K562 (cell line): Measurements from ENCODE around the gene METTL25B. TPM values are rescaled to one million over a fixed set of nuclear protein-coding genes. Genes with fewer than 3 reads are reported as not detected.

ENCODE experiments used
- ARNT ChIP-seq, 2 experiments: fragments of 450-650 bp; IDR thresholded peaks; 2 replicates each; pipeline ENCODE4 v1.6.1; 2016; ENCODE audit warnings: mild to moderate bottlenecking in 1 of 2
- ELF4 ChIP-seq: fragments of 450-650 bp; formaldehyde crosslinking; IDR thresholded peaks from 2 replicates; pipeline ENCODE4 v1.4.0; 2022; ENCODE audit warnings: missing genetic modification characterization
- ETS1 ChIP-seq: conservative IDR thresholded peaks from 2 replicates; pipeline ENCODE4 v1.6.1; 2011; ENCODE audit warnings: low read depth, mild to moderate bottlenecking, low read length; ENCODE audit not compliant: control insufficient read depth
- FOXA3 ChIP-seq, 2 experiments: fragments of 450-650 bp in 1 of 2; sonication (generic) in 1 of 2; formaldehyde crosslinking; IDR thresholded peaks in 1 of 2; conservative IDR thresholded peaks in 1 of 2; 2 replicates each; pipeline versions ENCODE4 v1.4.0 to v1.8.0; 2020 to 2022; ENCODE audit warnings: mild to moderate bottlenecking in 2 of 2, missing genetic modification reagents in 1 of 2
- FOXM1 ChIP-seq, 2 experiments: fragments of 450-650 bp in 1 of 2; sonication (generic) in 1 of 2; formaldehyde crosslinking in 1 of 2; IDR thresholded peaks; 2 replicates each; pipeline versions ENCODE4 v1.6.1 to v1.9.0; 2017 to 2022; ENCODE audit warnings: low read depth in 2 of 2, mild to moderate bottlenecking in 2 of 2, missing genetic modification reagents in 1 of 2, moderate library complexity in 1 of 2
- GATAD2B ChIP-seq: fragments of 450-650 bp; IDR thresholded peaks from 2 replicates; pipeline ENCODE4 v1.6.1; 2017; ENCODE audit warnings: mild to moderate bottlenecking, borderline replicate concordance
- HDAC6 ChIP-seq: IDR thresholded peaks from 2 replicates; pipeline ENCODE4 v1.6.1; 2012; ENCODE audit warnings: low read depth, mild to moderate bottlenecking, control low read depth, inconsistent platforms, low read length, moderate library complexity
- ILK ChIP-seq: fragments of 450-650 bp; IDR thresholded peaks from 2 replicates; pipeline ENCODE4 v1.6.1; 2016; ENCODE audit warnings: missing genetic modification characterization, low read depth, mild to moderate bottlenecking, missing compliant biosample characterization, moderate library complexity, borderline replicate concordance
- KDM4B ChIP-seq, 2 experiments: fragments of 450-650 bp in 1 of 2; sonication (generic) in 1 of 2; IDR thresholded peaks; 2 replicates each; pipeline ENCODE4 v1.6.1; 2016 to 2017; ENCODE audit warnings: borderline replicate concordance in 2 of 2, antibody characterized with exemption in 1 of 2, low read depth in 1 of 2, mild to moderate bottlenecking in 1 of 2
- KLF16 ChIP-seq: IDR thresholded peaks from 2 replicates; pipeline ENCODE4 v1.6.1; 2016; ENCODE audit warnings: antibody characterized with exemption
- MECOM ChIP-seq: fragments of 250-450 bp; sonication (Bioruptor Pico); IDR thresholded peaks from 2 replicates; pipeline ENCODE4 v1.8.0; 2022; ENCODE audit warnings: inconsistent platforms
- MED1 ChIP-seq: sonication (generic); formaldehyde crosslinking; IDR thresholded peaks from 2 replicates; pipeline ENCODE4 v1.8.1; 2023; ENCODE audit warnings: missing genetic modification reagents, borderline replicate concordance
- NCOA2 ChIP-seq, 2 experiments: fragments of 450-650 bp; IDR thresholded peaks; 2 replicates each; pipeline ENCODE4 v1.6.1; 2018; ENCODE audit warnings: mild to moderate bottlenecking in 2 of 2, moderate library complexity in 1 of 2; ENCODE audit not compliant: partially characterized antibody in 2 of 2
- PHB ChIP-seq: fragments of 250-450 bp; sonication (Bioruptor Pico); IDR thresholded peaks from 2 replicates; pipeline ENCODE4 v1.5.0; 2021
- PRMT5 ChIP-seq: sonication (generic); formaldehyde crosslinking; IDR thresholded peaks from 2 replicates; pipeline ENCODE4 v1.5.0; 2020; ENCODE audit warnings: missing genetic modification reagents
- SMARCE1 ChIP-seq: fragments of 450-650 bp; IDR thresholded peaks from 2 replicates; pipeline ENCODE4 v1.7.1; 2016; ENCODE audit warnings: mild to moderate bottlenecking
- SNRNP70 ChIP-seq: fragments of 200-400 bp; formaldehyde crosslinking; optimal IDR thresholded peaks from 2 replicates; pipeline ENCODE3; 2017; ENCODE audit warnings: low read depth, low read length
- STAG1 ChIP-seq: sonication (generic); formaldehyde crosslinking; IDR thresholded peaks from 2 replicates; pipeline ENCODE4 v1.5.0; 2020; ENCODE audit warnings: missing genetic modification reagents, borderline replicate concordance
- SUPT5H ChIP-seq: fragments of 450-650 bp; IDR thresholded peaks from 2 replicates; pipeline ENCODE4 v1.6.1; 2016
- TAF9B ChIP-seq: fragments of 450-650 bp; IDR thresholded peaks from 2 replicates; pipeline ENCODE4 v1.6.1; 2018; ENCODE audit warnings: mild to moderate bottlenecking; ENCODE audit not compliant: partially characterized antibody
- ZNF347 ChIP-seq: fragments of 450-650 bp; formaldehyde crosslinking; IDR thresholded peaks from 2 replicates; pipeline ENCODE4 v1.4.0; 2020; ENCODE audit warnings: low read depth, mild to moderate bottlenecking, moderate library complexity
- ZNF644 ChIP-seq: fragments of 200-800 bp; sonication (Bioruptor generic); IDR thresholded peaks from 2 replicates; pipeline ENCODE4 v1.6.1; 2016; ENCODE audit warnings: low read depth, missing genetic modification characterization, missing compliant biosample characterization
- polyA plus RNA-seq, 8 experiments: library from polyadenylated mRNA; depleted of rRNA in 4 of 8; stranded (reverse) in 5 of 8; unstranded in 3 of 8; fragments of >200 nt; fragmentation: Nextera tagmentation in 2 of 8; fragmentation: Illumina TruSeq in 1 of 8; extraction: Ambion mirVana in 2 of 8; extraction: Trizol in 1 of 8; gene quantifications; 2 replicates each; pipeline versions ENCODE4 v1.2.1 to v1.2.3, GENCODE V29; 2011 to 2014; ENCODE audit warnings: inconsistent platforms in 1 of 8, missing spikeins in 1 of 8
- total RNA-seq, 7 experiments: library from RNA; depleted of rRNA in 6 of 7; stranded (reverse); fragments of >200 nt in 6 of 7; fragmentation: Illumina TruSeq in 2 of 7; extraction: Trizol in 2 of 7; gene quantifications; 2 replicates each; pipeline versions ENCODE4 v1.2.1 to v1.2.3, GENCODE V29; 2011 to 2021; ENCODE audit warnings: low replicate concordance in 1 of 7
- TF ChIP-seq, protein P1 (sequence below): fragments of 200-800 bp; sonication (Bioruptor generic); IDR thresholded peaks from 2 replicates; pipeline ENCODE4 v1.6.1; 2017; ENCODE audit warnings: missing genetic modification characterization, missing compliant biosample characterization

The METTL25B gene
- total and polyA plus RNA-seq, 9 of the 15 experiments (the other 6 are each of a cell fraction or from before 2014, with no cell fraction given) = 7.7 to 48.3 (median 33.1) TPM

DNA sequence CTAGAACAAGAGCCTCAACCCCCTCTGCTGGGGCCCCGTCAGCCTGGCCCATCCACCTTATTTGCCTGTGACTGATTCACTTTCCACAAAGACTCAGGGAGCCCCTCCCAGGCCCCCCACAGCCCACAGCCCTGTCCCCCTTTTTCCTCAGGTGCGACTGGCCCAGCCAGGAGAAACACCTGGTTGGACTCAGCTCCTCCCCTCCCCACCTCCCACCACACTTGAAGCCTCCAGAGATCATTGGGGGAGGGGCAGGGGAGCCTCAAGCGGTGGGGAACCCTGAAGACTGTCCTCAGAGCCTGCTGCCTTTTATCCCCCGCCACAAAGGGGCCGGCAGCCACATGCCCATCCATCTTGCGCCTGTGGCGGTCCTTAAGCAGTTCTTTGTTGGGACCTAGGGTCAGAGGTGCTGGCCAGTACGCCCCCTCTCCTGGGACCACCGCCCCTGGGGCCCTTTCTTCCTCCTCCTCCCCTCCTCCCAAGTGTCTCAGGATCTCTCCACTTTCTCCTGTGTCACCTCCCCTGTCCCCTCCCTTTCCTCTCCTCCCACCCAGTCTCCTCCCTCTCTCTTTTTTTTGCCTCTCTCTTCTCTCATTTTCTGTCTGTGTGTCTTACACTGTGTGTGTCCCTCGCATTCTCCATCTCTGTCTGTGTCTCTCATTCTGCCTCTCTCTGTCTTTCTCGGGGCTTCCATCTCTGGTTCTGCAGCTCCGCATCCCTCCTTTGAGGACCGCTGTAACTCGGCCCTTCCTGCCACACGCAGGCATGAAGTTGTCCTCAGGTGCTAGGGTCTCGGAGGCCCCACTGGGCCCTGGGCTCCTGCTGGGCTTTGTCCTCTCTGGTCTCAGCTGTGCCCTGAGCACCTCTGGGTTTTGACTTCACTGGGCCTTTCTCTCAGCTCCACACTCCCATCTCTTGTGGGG is 35.1 kb upstream of the METTL25B start (continued):
- TF ChIP-seq ILK (no peak), SMARCE1 (peak; percentile 87), HDAC6 (no peak), ZNF644 (tag) (no peak), GATAD2B (no peak; the same call in 1 of the 2 replicates), ETS1 (no peak), NCOA2 (IDR thresholded peaks at IDR 0.05; ENCODE audit: partially characterized antibody in 2 of 2) (no peak), TAF9B (no peak), MED1 (CRISPR knock-in tag) (no peak), SNRNP70 (no peak), FOXM1 (IDR thresholded peaks at IDR 0.05; ENCODE audit: low read depth) (no peak), FOXM1 (CRISPR knock-in tag; IDR thresholded peaks at IDR 0.05; ENCODE audit: low read depth) (0 out of 2 replicates have a peak, but pooled peaks have one; percentile 49), PHB (CRISPR knock-in tag) (no peak), STAG1 (CRISPR knock-in tag) (no peak), PRMT5 (CRISPR knock-in tag) (no peak), MECOM (CRISPR knock-in tag) (no peak), ELF4 (CRISPR knock-in tag) (0 out of 2 replicates have a peak, but pooled peaks have one; percentile 71), KLF16 (no peak), KDM4B (IDR thresholded peaks at IDR 0.05; ENCODE audit: borderline replicate concordance in 2 of 2, low read depth in 1 of 2) (no peak), FOXA3 (CRISPR knock-in tag; conservative IDR thresholded peaks at IDR 0.05 in 1 of 2, IDR thresholded peaks at IDR 0.05 in 1 of 2) (no peak), SUPT5H (peak; percentile 74; the same call in 1 of the 2 replicates), ZNF347 (no peak), ARNT (IDR thresholded peaks at IDR 0.05) (peak in 1 of 2 experiments; percentile 55; a peak in 1 of 4 replicates)
- TF ChIP-seq, protein P1, sequence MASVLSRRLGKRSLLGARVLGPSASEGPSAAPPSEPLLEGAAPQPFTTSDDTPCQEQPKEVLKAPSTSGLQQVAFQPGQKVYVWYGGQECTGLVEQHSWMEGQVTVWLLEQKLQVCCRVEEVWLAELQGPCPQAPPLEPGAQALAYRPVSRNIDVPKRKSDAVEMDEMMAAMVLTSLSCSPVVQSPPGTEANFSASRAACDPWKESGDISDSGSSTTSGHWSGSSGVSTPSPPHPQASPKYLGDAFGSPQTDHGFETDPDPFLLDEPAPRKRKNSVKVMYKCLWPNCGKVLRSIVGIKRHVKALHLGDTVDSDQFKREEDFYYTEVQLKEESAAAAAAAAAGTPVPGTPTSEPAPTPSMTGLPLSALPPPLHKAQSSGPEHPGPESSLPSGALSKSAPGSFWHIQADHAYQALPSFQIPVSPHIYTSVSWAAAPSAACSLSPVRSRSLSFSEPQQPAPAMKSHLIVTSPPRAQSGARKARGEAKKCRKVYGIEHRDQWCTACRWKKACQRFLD (CRISPR knock-in tag) = peak; percentile 74; the same call in 1 of the 2 replicates
